SK-N-SH (cell line): Measurements from ENCODE around the gene ITFG1.

Source experiments
- CTCF ChIP-seq: fragments of 200-600 bp; sonication (generic); IDR thresholded peaks from 2 replicates; pipeline ENCODE4 v1.6.1; 2017; ENCODE audit warnings: antibody characterized with exemption, mild to moderate bottlenecking, moderate library complexity
- FOXM1 ChIP-seq: IDR thresholded peaks from 2 replicates; pipeline ENCODE4 v1.4.0; 2012; ENCODE audit warnings: low read depth, mild to moderate bottlenecking
- MAX ChIP-seq: IDR thresholded peaks from 2 replicates; pipeline ENCODE4 v1.4.0; 2012; ENCODE audit warnings: low read depth
- TAF1 ChIP-seq: IDR thresholded peaks from 2 replicates; pipeline ENCODE4 v1.6.1; 2012; ENCODE audit warnings: low read depth, mild to moderate bottlenecking, low read length, moderate library complexity, borderline replicate concordance

- no peak for TF ChIP-seq CTCF
- no peak for TF ChIP-seq MAX
- no peak for TF ChIP-seq FOXM1
- no peak for TF ChIP-seq TAF1
Observed at GRCh38 chr16:47488051-47488450, 27.2 kb upstream of the ITFG1 start.
